ENCODE data around the gene IGFN1. TPM values are rescaled to one million over a fixed set of nuclear protein-coding genes. Genes with fewer than 3 reads are reported as not detected.

Gene IGFN1
- total and polyA plus RNA-seq, 2 donors (not counting 3 experiments of a cell fraction or from before 2014, with no cell fraction given): not detected

DNA sequence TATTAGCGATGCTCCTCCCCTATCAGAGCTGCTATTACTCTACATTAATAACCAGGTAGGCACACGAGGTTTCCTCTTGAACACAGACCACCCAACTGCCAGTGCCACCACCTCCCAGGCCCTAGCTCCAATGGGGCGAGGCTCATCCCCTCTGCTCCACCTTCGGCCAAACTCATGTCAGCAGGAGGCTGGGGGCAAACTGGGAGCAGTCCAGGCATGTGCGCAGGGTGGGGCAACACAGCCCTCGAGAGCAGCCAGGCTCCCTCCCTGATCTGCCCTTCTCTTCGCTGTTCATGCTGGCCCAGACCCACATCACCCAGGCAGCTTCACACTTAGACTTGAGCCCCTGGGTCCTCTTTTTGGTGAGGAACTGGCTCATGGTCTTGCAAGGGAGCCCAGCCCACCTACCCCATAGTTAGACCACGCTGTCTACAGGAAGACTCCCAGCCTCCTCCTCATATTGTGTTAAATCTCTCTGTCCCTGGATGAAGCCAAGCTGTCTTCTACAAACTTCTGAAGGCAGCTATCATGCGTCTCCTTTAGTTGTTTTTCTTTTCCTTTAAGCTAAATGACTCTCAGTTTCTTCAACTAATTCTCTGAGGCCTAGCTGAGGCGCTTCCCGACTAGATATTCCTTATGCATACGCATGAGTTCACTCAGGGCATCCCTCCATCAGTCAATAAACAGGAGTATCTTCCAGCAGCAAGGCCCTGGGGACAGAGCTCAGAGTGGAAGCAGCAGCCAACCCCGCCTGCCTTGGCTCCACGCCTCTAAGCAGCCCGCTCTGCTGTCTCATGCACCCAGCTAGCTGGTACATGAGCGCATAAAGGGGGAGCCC, 48.4 kb upstream of the IGFN1 start:
- H3K36me3 ChIP-seq (ENCODE audit: control insufficient read depth in 2 of 2, extremely low read depth in 1 of 2, insufficient read depth in 2 of 2, low read length in 2 of 2): peaks cover 0 to 45% of the 10 kb centered on the region in 2 experiments
- dilution Hi-C loops (cut with MboI; ENCODE audit: extremely low pct_ligation_motif_present, low sequenced_read_pairs): no loop called here
- intact Hi-C loops (cut with micrococcal nuclease): no loop called here

More for the DNA sequence above, 48.4 kb upstream of the IGFN1 start:
- no peaks in the 10 kb centered on the region for H3K9me3 ChIP-seq (replicated peaks; ENCODE audit: control insufficient read depth, insufficient read depth, low read length)
- H3K79me2 ChIP-seq (ENCODE audit: control insufficient read depth, insufficient read depth, low read length): no peaks in the 10 kb centered on the region
- H3K4me1 ChIP-seq (ENCODE audit: control insufficient read depth, extremely low read depth, insufficient read depth, low read length): no peaks in the 10 kb centered on the region
- no peak overlapping the region for H3K4me2 ChIP-seq (ENCODE audit: insufficient read depth, low read length)
- CTCF ChIA-PET: interaction anchor here (1.3 to 1.9 kb wide), 2 partner anchors 12 to 23 kb away, joined by 3 to 6 read pairs; partner anchors contain the start of gene TMEM9
- TF ChIP-seq MAX (IDR thresholded peaks at IDR 0.05; ENCODE audit: insufficient read depth, insufficient read length) (no peak), MYC (IDR thresholded peaks at IDR 0.05; ENCODE audit: low read depth, low read length) (no peak), EZH2 (IDR thresholded peaks at IDR 0.05; ENCODE audit: borderline replicate concordance, low read depth, low read length, severe bottlenecking) (no peak), GATA2 (IDR thresholded peaks at IDR 0.05; ENCODE audit: insufficient read depth, insufficient read length, low read depth, low read length) (no peak), FOS (IDR thresholded peaks at IDR 0.05; ENCODE audit: borderline replicate concordance, insufficient read depth, low read length) (no peak), JUN (IDR thresholded peaks at IDR 0.05; ENCODE audit: borderline replicate concordance, insufficient read depth, insufficient read length, low read depth) (no peak), POLR2A (IDR thresholded peaks at IDR 0.05; ENCODE audit: low read depth, low read length) (no peak), POLR2AphosphoS5 (IDR thresholded peaks at IDR 0.05; ENCODE audit: insufficient read depth, low read depth, low read length) (no peak)
- TF ChIP-seq, protein P1, sequence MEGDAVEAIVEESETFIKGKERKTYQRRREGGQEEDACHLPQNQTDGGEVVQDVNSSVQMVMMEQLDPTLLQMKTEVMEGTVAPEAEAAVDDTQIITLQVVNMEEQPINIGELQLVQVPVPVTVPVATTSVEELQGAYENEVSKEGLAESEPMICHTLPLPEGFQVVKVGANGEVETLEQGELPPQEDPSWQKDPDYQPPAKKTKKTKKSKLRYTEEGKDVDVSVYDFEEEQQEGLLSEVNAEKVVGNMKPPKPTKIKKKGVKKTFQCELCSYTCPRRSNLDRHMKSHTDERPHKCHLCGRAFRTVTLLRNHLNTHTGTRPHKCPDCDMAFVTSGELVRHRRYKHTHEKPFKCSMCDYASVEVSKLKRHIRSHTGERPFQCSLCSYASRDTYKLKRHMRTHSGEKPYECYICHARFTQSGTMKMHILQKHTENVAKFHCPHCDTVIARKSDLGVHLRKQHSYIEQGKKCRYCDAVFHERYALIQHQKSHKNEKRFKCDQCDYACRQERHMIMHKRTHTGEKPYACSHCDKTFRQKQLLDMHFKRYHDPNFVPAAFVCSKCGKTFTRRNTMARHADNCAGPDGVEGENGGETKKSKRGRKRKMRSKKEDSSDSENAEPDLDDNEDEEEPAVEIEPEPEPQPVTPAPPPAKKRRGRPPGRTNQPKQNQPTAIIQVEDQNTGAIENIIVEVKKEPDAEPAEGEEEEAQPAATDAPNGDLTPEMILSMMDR (IDR thresholded peaks at IDR 0.05; ENCODE audit: extremely low read depth in 1 of 2, insufficient read depth in 1 of 2, low read depth in 1 of 2, low read length in 2 of 2): no peak
- no peaks in the 10 kb centered on the region for H3K27me3 ChIP-seq (ENCODE audit: control insufficient read depth in 2 of 2, insufficient read depth in 2 of 2, low read length in 2 of 2)
- no peak overlapping the region for H3K4me3 ChIP-seq (replicated peaks in 1 of 3; ENCODE audit: insufficient read depth in 1 of 3, low read depth in 1 of 3, low read length in 3 of 3)
- no peak overlapping the region for H3K27ac ChIP-seq (ENCODE audit: insufficient read depth, low read depth, low read length)
- DNase-seq (ENCODE audit: low read depth, low spot score) (no peak), FAIRE-seq (no peak)
- no peak overlapping the region for H2AFZ ChIP-seq (ENCODE audit: low read depth, low read length)
- H3K9ac ChIP-seq (replicated peaks; ENCODE audit: extremely low read depth, insufficient read depth, low read length): no peak overlapping the region
- H4K20me1 ChIP-seq (replicated peaks; ENCODE audit: control insufficient read depth, extremely low read depth, insufficient read depth, low read length): no peaks in the 10 kb centered on the region
- H3K9me1 ChIP-seq (replicated peaks; ENCODE audit: control insufficient read depth, extremely low read depth, insufficient read depth, low read length): no peaks in the 10 kb centered on the region
- POLR2A ChIA-PET: no interaction called here
- no TSS peak for BruUV-seq (replicated peaks)

All from endothelial cell of umbilical vein (primary cell).